ENCODE measurements around the gene PIGM. TPM values are rescaled to one million over a fixed set of nuclear protein-coding genes. Genes with fewer than 3 reads are reported as not detected.

PIGM gene
- total RNA-seq, 1 experiment from 2014 or later: 4.6 TPM

DNA sequence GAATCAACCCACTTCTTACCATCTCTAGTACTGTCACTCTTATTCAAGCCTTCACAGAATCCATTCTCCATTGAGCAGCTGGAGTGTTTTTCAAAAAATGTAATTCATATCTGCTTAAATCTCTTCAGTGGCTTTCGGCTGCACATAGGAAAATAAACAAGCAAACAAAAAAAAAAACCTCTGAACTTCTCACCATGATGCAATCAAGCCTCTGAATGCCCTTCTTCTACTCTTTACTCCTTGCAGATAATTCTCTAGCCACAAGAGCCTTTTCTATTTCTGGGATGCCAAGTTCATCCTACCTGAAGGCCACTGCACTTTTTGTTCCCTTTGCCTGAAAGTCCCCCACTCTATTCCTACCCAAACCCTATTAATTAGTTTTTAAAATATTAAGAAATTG is 14.2 kb downstream of the PIGM start:
- Histone ChIP-seq H3K9me3 (ENCODE audit: low read depth, low read length, poor library complexity, severe bottlenecking) (no peaks in the 10 kb centered on the region), H3K4me3 (ENCODE audit: low read depth, low read length, poor library complexity, severe bottlenecking) (no peak overlapping the region), H3K36me3 (ENCODE audit: insufficient read depth, low read length, poor library complexity, severe bottlenecking) (no peaks in the 10 kb centered on the region), H3K4me1 (ENCODE audit: insufficient read depth, low read length, poor library complexity, severe bottlenecking) (no peaks in the 10 kb centered on the region), H3K27me3 (replicated peaks; ENCODE audit: insufficient read depth, low read depth, low read length, poor library complexity) (peaks cover 2% of the 10 kb centered on the region), H3K27ac (ENCODE audit: low read depth, low read length, poor library complexity, severe bottlenecking) (no peak overlapping the region)
- BruUV-seq (replicated peaks): no TSS peak
- POLR2A ChIA-PET (ENCODE audit: low non-redundant PET): no interaction called here
- TF ChIP-seq EZH2 (IDR thresholded peaks at IDR 0.05; ENCODE audit: borderline replicate concordance, low read depth, low read length, poor library complexity, severe bottlenecking): no peak
- TF ChIP-seq, protein P1, sequence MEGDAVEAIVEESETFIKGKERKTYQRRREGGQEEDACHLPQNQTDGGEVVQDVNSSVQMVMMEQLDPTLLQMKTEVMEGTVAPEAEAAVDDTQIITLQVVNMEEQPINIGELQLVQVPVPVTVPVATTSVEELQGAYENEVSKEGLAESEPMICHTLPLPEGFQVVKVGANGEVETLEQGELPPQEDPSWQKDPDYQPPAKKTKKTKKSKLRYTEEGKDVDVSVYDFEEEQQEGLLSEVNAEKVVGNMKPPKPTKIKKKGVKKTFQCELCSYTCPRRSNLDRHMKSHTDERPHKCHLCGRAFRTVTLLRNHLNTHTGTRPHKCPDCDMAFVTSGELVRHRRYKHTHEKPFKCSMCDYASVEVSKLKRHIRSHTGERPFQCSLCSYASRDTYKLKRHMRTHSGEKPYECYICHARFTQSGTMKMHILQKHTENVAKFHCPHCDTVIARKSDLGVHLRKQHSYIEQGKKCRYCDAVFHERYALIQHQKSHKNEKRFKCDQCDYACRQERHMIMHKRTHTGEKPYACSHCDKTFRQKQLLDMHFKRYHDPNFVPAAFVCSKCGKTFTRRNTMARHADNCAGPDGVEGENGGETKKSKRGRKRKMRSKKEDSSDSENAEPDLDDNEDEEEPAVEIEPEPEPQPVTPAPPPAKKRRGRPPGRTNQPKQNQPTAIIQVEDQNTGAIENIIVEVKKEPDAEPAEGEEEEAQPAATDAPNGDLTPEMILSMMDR (conservative IDR thresholded peaks at IDR 0.05; ENCODE audit: low read depth, low read length): no peak
- intact Hi-C loops (cut with micrococcal nuclease; ENCODE audit: unreplicated experiment): no loop called here
- CTCF ChIA-PET: interaction anchor here (3.7 kb wide), 1 partner anchor 10 kb away, joined by 11 read pairs; no protein-coding TSS in a partner anchor
- no peak for DNase-seq (ENCODE audit: low spot score)

DNA sequence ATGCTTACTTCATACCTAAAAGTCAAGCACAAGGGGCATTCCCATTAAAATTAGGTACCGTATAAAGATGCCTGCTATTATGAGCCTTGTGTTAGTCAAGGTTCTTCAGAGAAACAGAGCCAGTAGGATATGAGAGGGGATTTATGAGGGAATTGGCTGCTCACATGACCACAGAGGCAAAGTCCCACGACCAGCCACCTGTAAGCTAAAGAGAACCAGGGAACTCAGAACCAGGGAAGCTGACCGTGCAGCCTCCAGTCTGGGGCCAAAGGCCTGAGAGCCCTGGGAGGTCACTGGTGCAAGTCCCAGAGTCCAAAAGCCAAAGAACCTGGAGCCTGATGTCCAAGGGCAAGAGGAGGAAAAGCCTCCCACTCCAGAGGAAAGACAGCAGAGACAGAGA is 20.0 kb downstream of the PIGM start:
- Histone ChIP-seq H3K4me1 (ENCODE audit: insufficient read depth, low read length, poor library complexity, severe bottlenecking) (no peaks in the 10 kb centered on the region), H3K4me3 (ENCODE audit: low read depth, low read length, poor library complexity, severe bottlenecking) (no peak overlapping the region), H3K36me3 (ENCODE audit: insufficient read depth, low read length, poor library complexity, severe bottlenecking) (no peaks in the 10 kb centered on the region), H3K9me3 (ENCODE audit: low read depth, low read length, poor library complexity, severe bottlenecking) (no peaks in the 10 kb centered on the region), H3K27ac (ENCODE audit: low read depth, low read length, poor library complexity, severe bottlenecking) (no peak overlapping the region), H3K27me3 (replicated peaks; ENCODE audit: insufficient read depth, low read depth, low read length, poor library complexity) (peaks cover 6% of the 10 kb centered on the region)
- ChIA-PET POLR2A (ENCODE audit: low non-redundant PET) (no interaction called here), CTCF (no interaction called here)
- no TSS peak for BruUV-seq (replicated peaks)
- no peak for DNase-seq (ENCODE audit: low spot score)
- TF ChIP-seq, protein P1 (conservative IDR thresholded peaks at IDR 0.05; ENCODE audit: low read depth, low read length): no peak
- no peak for TF ChIP-seq EZH2 (IDR thresholded peaks at IDR 0.05; ENCODE audit: borderline replicate concordance, low read depth, low read length, poor library complexity, severe bottlenecking)
- intact Hi-C loops (cut with micrococcal nuclease; ENCODE audit: unreplicated experiment): no loop called here

DNA sequence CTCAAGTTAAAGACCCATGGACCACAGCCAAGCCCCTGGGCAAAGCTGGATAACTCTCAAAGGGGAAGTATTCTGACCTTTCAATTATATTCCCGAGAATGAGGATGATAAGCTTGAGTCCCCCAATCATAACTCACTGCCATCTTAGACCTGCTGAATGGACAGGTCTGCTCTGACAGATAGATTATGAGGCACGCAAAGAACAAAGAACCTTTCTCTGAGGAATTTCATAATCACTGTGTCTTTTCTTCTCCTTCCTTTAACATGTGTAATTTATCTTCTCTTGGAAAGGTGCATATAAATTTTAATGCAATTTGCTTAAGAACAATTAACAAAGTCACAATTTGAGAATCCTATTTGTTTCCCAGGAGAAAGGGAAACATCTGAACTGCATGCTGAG is 22.0 kb downstream of the PIGM start:
- Histone ChIP-seq H3K36me3 (ENCODE audit: insufficient read depth, low read length, poor library complexity, severe bottlenecking) (no peaks in the 10 kb centered on the region), H3K4me1 (ENCODE audit: insufficient read depth, low read length, poor library complexity, severe bottlenecking) (no peaks in the 10 kb centered on the region), H3K4me3 (ENCODE audit: low read depth, low read length, poor library complexity, severe bottlenecking) (no peak overlapping the region), H3K27ac (ENCODE audit: low read depth, low read length, poor library complexity, severe bottlenecking) (no peak overlapping the region), H3K9me3 (ENCODE audit: low read depth, low read length, poor library complexity, severe bottlenecking) (no peaks in the 10 kb centered on the region), H3K27me3 (replicated peaks; ENCODE audit: insufficient read depth, low read depth, low read length, poor library complexity) (peaks cover 6% of the 10 kb centered on the region)
- intact Hi-C loops (cut with micrococcal nuclease; ENCODE audit: unreplicated experiment): loop anchor here (5.0 to 10.0 kb wide), 5 partner anchors 118 to 878 kb away; partner anchors contain the start of gene DUSP23
- no TSS peak for BruUV-seq (replicated peaks)
- POLR2A ChIA-PET (ENCODE audit: low non-redundant PET): no interaction called here
- no peak for TF ChIP-seq EZH2 (IDR thresholded peaks at IDR 0.05; ENCODE audit: borderline replicate concordance, low read depth, low read length, poor library complexity, severe bottlenecking)
- TF ChIP-seq, protein P1 (conservative IDR thresholded peaks at IDR 0.05; ENCODE audit: low read depth, low read length): no peak
- CTCF ChIA-PET: no interaction called here
- no peak for DNase-seq (ENCODE audit: low spot score)

All from A673 (cell line).